Panc1 (cell line): ENCODE measurements around the gene MSH3.
"Not testable (repeated sequence)": the region's sequence is repeated elsewhere in the genome, so short reads cannot be mapped to it uniquely, and the experiment has no call there.

Source experiments
- REST ChIP-seq, 2 experiments: IDR thresholded peaks; 2 replicates each; pipeline ENCODE4 v1.6.1; 2011 to 2012; ENCODE audit warnings: low read depth in 2 of 2, control low read depth in 1 of 2, low read length in 1 of 2, mild to moderate bottlenecking in 1 of 2, moderate library complexity in 1 of 2; ENCODE audit not compliant: insufficient read depth in 1 of 2
- TF ChIP-seq, protein P1 (sequence below): fragments of 450-650 bp; IDR thresholded peaks from 2 replicates; pipeline ENCODE4 v1.5.1; 2017; ENCODE audit warnings: mild to moderate bottlenecking

GRCh38 chr5:80783751-80784150 is 129.3 kb downstream of the MSH3 start:
- TF ChIP-seq, protein P1, sequence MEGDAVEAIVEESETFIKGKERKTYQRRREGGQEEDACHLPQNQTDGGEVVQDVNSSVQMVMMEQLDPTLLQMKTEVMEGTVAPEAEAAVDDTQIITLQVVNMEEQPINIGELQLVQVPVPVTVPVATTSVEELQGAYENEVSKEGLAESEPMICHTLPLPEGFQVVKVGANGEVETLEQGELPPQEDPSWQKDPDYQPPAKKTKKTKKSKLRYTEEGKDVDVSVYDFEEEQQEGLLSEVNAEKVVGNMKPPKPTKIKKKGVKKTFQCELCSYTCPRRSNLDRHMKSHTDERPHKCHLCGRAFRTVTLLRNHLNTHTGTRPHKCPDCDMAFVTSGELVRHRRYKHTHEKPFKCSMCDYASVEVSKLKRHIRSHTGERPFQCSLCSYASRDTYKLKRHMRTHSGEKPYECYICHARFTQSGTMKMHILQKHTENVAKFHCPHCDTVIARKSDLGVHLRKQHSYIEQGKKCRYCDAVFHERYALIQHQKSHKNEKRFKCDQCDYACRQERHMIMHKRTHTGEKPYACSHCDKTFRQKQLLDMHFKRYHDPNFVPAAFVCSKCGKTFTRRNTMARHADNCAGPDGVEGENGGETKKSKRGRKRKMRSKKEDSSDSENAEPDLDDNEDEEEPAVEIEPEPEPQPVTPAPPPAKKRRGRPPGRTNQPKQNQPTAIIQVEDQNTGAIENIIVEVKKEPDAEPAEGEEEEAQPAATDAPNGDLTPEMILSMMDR: not testable (repeated sequence)
- TF ChIP-seq REST (IDR thresholded peaks at IDR 0.05; ENCODE audit: insufficient read depth in 1 of 2, low read depth in 2 of 2, low read length in 1 of 2): not testable (repeated sequence)
